Prostate gland (tissue), 2 donors: ENCODE measurements around the gene ACOT9.

ENCODE experiments used
- CTCF ChIP-seq, 4 experiments: fragments of 200-600 bp in 2 of 4; fragments of 450-650 bp in 2 of 4; sonication (generic) in 2 of 4; IDR thresholded peaks; 1 replicate in 3 of 4; 2 replicates in 1 of 4; pipeline ENCODE4 v1.5.1; 2016 to 2019; ENCODE audit warnings: antibody characterized with exemption in 4 of 4, mild to moderate bottlenecking in 2 of 4, moderate library complexity in 2 of 4
- POLR2A ChIP-seq: fragments of 450-650 bp; IDR thresholded peaks from one replicate; pipeline ENCODE4 v1.6.1; 2016; ENCODE audit warnings: antibody characterized with exemption, mild to moderate bottlenecking

- TF ChIP-seq POLR2A: peak; percentile 66
- no peak for TF ChIP-seq CTCF (IDR thresholded peaks at IDR 0.05)
These were observed 75.6 kb downstream of the ACOT9 start, which contains the start of gene PRDX4 for GRCh38 chrX:23667239-23668177.
